CMK (cell line): ENCODE data around the gene MTURN.
"Not testable (repeated sequence)": the region's sequence is repeated elsewhere in the genome, so short reads cannot be mapped to it uniquely, and the experiment has no call there.

Experiments
- DNase-seq: peaks from one replicate; pipeline ENCODE4 v3.0.0-alpha.2; 2010; ENCODE audit warnings: low read depth

MTURN gene

DNA sequence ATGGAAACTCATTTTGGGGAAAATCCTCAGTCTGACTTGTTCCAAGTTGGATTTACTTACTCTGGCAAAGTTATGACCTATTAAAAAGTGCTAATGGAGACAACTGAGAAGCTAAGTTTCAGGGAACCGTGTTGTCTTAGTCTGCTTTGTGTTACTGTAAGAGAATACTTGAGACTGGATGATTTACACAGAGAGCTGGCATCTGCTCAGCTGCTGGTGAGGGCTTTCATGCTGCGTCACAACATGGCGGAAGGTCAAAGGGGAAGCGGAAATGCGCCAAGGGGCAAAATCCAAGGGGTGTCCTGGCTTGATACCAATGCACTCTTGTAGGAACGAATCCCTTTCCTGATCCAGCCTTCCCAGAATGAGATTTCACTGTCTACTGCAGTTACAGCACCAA, 46.4 kb downstream of the MTURN start:
- no peak for DNase-seq

DNA sequence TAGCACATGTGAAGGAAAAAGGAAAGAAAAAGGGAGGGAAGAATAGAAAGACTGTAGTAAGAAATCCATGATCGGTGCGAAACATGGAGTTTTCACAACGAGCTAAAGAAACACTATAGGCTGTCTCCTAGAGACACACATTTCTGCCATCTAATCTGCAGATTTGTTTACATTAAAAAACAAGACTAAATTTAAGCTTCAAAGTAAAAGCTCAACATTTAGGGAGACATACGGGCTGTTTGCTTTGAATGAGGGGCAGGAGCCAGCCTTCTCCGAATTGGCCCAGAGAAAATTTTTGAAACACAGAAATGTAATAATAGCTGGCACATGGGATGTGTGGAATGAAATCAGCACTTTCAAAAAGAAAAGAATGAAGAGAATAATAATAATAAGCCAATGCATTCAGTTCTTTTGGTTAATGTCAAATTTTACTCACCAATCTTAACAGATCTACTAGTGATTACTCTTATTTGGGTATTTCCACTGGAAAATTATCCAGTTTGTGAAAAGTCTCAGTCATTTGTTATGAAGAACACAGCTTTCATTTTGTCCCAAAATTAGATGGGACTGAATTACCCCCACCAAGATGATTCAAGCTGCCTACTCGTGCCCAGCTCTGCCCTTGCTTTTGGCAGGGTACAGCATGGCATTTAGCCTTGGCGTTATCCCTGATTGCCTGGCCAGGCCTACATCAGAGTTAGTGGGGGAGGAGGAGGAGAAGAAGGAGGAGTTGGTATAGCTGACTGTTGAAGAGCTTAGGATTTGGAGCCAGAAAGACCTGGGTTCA, 47.1 kb downstream of the MTURN start:
- no peak for DNase-seq

DNA sequence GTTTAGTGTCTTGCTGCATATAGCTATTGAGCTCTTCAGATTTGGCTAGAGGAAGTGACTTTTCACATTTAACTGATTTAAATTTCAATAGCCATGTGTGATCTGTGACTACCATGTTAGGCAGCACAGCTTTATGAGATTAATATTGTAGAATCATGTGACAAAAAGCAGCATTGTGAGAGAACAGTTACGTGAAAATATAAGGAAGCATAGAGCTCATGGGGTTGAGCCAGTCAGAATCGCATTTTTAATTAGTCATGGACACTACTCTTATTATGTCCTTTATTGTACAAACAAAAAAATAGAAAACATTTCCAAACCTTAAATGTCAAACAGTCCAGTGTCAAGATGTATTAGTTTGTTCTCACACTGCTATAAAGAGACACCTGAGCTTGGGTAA, 48.0 kb downstream of the MTURN start:
- no peak for DNase-seq

DNA sequence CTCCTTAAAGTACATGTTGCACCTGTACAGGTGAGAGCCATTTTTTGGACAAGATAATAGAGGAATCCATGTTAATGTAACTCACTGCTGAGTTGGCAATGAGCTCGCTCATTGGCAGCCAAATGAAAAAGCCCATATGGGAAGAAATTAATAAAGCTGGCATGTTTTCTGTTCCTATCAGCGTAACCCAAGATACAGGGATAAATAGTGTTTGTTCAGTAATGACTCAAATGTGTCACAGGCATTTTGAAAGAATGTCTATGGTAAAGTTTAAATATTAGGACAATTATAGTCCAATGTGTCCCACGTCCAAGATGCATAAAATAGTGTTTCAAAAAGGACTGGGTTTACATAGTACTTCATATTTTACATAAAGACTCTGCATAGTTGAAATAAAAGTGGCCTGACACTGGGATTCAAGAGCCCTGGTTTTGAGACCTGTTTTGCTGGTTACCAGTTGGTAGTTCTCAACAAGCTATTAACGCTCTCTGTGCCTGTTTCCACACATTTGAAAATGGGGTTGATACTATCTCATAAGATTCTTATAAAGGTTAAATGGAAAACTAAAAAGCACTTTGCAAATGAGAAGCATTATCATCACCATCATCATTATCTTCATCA, 49.1 kb downstream of the MTURN start:
- no peak for DNase-seq

DNA sequence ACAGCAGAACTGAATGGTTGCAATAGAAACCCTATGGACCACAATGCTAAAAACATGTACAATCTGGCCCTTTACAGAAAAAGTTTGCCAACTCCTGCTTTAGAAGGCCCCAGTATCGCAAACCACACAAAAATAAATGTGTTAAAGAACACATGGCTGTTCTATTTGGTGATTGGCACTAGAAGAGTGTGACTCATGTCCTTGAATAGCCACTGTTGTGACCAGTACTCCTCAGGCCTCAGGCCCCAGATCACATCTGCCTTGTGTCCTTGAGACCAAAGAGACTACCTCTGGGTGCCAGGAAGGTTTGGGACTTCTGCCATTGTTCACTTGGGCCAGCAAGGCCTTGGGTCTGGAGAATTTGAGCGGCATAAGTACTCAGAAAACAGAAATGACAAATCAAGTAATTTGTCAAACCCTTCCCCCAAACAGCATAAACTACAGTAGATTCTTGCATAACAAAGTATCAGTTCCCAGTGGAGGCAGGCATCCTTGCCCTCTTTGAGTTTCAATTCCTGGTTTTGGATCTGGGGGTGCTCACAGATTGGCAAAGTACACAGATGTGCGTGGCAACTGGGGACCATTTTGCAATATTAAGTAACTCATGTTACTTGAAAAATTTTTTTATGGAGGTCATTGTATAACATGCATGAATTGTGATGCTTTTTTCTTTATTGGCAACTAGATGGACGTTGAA, 50.2 kb downstream of the MTURN start:
- DNase-seq: no peak

DNA sequence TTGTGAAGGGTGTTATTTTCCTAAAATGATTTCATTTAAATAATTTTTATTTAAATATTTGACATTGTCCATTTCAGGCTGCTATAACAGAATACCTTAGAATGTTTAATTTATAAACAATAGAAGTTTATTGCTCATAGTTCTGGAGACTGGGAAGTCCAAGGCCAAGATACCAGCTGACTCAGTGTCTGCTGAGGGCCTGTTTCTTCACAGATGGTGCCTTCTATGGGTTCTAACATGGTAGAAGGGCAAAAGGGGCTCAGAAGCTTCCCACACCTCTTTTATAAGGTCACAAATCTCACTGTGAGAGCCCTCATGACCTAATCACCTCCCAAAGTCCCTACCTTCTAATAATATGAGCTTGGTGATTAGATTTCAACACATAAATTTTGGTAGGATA, 50.7 kb downstream of the MTURN start:
- no peak for DNase-seq

DNA sequence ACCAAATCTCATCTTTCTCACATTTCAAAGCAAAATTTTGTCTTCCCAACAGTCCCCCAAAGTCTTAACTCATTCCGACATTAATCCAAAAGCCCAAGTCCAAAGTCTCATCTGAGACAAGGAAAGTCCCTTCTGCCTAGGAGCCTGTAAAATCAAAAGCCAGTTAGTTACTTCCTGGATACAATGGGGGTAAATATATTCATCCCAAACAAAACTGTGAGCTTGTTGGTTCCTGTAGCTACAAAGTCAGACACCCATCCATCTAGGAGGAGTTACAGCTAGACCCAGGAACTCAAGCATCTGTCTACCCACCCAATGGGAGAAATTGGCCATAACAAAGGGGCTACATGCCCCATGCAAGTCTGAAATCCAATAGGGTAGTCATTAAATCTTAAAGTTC, 51.9 kb downstream of the MTURN start:
- DNase-seq: no peak

DNA sequence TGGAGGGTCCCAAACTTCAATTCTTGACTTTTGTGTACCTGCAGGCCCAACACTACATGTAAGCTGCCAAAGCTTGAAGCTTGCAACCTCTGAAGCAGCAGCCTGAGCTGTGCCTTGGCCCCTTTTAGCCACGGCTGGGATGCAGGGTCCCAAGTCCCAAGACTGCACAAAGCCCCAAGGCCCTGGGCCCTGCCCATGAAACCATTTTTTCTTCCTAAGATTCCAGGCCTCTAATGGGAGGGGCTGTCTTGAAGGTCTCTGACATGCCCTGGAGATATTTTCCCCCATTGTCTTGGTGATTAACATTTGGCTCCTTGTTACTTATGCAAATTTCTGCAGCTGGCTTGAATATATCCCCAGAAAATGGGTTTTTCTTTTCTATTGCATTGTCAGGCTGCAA, 52.7 kb downstream of the MTURN start:
- DNase-seq: no peak

DNA sequence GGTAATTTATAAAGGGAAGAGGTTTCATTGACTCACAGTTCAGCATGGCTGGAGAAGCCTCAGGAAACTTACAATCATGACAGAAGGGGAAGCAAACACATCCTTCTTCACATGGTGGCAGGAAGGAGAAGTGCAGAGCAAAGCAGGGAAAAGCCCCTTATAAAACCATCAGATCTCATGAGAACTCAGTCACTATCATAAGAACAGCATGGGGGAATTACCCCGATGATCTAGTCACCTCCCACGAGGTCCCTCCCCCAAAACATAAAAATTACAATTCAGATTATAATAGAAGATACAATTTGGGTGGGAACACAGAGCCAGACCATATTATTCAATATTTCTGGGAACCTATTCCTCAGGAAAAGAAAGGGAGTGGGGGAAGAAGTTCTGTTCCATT, 53.6 kb downstream of the MTURN start:
- DNase-seq: not testable (repeated sequence)

DNA sequence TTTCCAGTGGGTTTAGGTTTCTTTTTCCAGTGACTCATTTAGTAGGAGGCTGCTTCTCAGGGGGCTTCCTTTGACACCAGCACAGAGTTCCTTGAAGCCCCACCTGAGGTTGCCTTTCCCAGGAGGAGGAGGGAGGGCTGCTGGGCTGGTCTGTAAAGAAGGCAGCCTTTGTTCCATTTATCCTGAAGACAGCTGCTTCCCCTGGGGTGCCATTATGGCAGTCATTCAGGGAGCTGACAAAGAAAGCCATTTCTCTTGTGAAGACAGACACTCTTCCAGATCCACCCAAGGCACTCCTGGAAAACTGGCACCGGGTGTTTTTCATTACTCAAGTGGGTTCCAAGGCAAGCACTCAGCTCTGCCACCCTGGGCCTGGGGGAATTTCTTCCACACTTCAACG, 54.0 kb downstream of the MTURN start:
- DNase-seq: no peak

DNA sequence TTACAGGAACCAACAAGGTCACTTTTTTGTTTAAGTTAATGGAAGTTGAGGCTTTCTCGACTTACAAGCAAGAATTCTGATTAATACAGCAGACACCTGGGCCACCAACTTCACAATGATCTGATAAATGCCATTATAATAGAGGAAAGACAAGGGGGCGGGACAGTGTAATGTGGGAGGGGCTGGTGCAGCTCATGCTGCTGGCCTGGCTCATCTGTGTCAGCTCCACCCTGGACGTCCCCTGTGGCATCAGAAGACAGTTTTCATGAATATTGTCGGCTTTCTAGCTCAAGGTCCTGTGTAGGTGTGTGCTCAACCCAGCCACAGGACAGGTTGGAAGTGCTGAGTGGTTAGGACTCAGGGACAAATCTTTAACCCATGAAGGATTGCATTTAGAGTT, 57.0 kb downstream of the MTURN start:
- DNase-seq: no peak

DNA sequence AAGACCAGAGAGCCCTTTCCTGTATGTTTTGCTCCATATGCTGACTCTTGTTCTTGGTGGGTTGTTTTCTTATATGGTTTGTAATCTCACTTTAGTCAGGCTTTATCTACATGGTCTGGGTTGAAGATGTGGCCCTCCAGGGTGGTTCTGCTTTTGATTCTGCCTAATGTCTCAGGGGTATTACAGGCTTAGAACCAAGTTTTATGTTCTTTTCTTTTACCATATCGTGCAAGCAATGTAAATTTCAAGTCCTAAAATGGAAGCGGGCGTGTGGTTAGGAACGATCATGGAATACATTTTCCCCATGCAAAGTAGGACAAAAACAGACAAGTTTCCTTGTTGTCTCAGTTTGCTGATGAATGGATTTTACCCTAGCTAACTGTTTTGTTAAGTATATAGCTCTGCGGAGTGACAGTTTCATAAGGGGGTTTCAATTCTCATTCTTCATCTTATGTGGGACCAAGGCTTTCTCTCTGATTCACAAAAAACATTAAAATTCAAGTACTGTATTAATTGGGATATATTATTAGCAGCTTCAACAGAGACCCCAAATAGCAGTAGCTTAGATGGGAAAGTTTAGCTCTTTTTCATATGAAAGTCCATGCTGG, 58.7 kb downstream of the MTURN start:
- DNase-seq: no peak

DNA sequence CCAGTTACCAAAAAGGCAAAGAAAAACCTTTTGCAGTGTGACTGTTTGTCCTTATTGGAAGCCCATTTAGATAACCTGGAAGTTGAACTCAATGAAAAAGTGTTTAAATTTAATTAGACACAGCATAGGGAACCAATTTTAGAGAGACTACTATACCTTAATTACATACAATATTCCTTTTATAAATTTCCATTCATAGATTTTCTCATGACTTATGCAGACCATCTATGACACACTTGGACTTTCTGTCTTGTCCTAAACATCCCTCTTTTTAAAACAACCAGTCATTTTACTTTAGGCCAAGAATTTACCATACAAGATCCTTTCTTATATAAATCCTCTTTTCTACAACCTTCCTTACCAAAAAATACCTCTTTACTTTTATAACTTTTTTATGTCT, 61.6 kb downstream of the MTURN start:
- no peak for DNase-seq

DNA sequence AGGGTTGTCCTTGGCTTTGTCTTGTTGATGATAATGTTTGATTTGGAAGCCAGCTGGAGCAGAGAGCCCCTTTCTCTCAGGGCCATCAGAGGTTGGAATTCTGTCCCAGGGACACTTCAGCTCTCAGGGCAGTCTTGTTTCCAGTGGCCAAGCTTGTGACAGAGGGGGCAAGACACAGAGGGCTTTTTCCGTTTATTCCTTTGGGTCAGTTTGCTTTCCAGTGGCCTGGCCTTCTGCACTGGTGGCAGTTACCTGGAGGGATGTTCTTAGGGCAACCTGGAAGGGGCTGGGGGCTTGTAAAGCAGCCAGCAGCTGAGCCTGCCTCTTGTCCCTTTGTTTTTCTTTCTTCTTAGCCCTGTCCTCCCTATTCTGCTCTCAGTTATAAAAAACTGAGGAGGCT, 62.7 kb downstream of the MTURN start:
- no peak for DNase-seq

DNA sequence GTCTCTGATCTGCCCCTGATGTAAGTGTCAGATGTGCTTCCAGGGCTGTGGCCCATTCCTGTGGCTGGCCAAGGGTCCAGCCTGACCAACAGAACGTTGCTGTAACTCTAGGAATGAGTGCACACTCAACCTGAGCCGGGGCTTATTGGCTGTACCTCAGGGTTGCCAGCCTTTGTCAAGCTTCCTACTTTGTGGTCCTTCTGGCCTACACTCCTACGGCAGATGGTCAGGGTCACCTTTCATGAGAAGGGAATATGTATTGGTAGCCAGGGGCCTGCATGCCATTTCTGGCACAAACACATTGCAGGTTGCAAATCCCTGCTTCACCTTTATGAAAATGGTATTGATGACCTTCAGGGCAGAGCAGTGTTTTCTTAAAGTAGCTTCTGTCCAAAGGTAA, 64.5 kb downstream of the MTURN start:
- DNase-seq: no peak

DNA sequence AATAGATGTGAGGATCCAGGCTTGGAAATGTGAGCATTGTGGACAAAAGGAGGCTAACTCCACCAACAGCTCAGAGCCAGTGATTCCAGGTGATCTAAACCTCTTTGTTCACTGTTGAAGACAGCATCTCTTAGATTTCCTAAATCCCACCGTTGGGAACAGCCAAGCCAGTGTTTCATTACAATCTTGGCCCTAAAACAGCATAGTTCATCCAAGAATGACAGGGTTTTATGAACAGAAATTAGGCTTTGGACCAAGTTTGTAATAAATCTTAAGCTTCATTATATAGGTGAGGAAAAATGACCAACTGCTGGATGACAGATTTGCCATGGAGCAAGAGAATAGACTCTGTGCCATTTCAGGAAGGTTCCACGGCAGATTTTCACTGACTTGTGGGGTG, 65.8 kb downstream of the MTURN start:
- no peak for DNase-seq

DNA sequence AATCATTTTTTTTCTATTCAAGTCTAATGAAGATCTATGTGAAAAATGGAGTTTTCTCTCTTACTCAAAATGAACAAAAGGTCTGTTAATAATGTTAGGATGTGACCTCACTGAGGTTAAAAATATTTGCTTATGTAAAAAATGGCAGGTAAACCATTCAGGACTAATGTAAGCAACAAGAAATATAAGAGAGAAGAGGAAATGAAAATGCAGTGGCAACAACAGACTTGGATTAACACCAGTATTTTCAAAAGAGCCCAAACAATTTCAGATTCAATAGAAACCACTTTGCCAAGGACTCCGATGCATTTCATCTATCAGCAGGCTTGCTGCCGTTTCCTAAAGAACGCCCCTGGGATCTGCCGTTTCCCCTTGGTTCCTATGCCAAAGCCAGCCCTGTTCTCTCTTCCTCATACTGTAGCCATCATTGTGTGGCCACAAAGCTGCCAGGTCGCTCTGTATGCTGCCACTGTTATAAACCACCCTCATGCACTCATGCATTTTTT, 66.4 kb downstream of the MTURN start:
- DNase-seq: no peak

DNA sequence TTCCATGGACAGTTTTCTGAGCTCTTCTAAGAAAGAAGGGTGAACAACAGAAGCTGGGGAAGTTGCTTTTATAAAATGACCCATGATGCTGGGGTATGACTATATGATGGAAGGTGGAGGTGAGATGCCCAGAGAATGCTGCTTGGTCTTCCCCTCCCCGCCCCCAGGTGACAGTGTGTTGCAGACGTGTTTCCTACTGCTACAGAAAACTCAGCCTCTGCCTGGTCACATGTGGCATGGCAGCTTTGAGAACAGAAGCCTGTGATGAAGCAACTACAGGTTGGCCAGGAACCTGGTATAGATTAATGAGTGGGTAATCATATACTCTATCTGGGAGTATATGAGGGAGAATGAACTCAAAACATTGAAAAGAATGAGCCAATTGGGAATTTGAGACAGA, 67.1 kb downstream of the MTURN start:
- DNase-seq: no peak

DNA sequence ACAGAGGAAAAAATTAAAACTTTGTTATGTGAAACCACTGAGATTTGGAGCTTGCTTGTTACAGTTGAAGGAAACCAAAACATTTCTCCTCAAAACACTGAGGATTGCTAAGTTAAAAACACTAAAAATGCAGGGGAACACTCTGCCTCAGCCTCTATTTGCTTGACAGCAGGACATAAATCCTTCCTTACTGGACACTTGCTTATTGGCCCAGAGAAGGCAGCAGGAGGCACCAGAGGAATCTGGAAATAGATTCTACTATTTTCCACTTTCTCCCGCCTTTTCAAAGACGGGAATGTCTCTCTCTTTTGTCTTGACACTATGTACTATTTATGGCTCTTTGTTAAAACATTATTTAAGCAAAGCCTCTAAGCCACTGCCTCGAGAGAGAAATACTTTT, 67.9 kb downstream of the MTURN start:
- DNase-seq: no peak

DNA sequence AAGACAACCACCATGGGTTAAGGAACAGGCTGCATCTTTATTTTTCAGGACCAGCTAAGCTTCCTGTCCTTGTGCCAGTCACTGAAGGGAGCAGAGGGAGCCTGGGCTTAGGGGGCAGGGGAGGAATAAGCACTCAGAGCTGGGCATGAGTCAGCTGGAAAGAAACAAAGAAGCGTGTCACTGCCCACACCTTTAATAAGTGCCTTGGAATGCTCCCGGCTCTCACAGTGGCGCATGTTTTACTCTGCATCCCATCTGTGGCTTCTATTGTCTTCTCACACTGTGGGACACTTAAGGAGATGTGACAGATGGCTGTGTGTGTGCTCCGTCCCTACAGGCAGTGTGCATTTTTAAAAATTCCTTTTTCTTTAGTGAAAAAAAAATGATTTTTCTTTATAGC, 71.7 kb downstream of the MTURN start:
- DNase-seq: no peak

DNA sequence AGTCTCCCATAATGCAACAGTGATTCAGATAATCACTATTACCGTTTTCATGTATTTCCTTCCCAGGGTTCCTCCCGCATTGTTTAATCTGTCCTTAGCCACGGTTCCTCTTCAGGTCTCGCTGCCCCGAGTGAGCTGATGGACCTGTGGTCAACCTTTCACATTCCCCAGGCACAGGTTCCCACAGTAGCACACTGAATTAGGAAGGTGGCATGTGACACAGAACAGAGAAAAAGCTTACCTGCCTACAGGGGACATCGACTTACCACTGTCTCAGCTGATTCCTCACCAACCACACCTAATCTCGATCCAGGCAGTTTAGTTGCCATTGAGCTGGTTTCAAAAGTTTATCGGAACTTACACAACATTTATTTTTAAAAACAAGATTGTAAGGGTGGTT, 72.2 kb downstream of the MTURN start:
- no peak for DNase-seq

DNA sequence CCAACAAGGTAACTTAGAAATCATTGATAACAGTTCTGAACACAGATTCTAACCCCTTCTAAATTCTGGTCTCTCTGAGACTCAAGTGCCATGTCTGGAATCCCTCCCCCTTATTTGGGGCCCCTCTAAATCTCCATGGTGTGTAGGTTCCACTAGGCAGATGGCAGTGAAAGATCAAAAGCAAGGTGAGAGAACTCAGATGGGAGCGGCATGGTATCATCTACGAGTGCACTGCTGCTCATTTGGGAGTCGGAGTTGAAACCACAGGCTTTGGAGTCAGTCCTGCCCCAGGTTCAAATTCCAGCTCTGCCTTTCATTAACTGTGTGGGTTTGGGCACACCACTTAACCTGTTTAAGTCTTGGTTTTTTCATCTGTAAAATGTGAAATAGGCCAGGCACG, 72.6 kb downstream of the MTURN start:
- no peak for DNase-seq

DNA sequence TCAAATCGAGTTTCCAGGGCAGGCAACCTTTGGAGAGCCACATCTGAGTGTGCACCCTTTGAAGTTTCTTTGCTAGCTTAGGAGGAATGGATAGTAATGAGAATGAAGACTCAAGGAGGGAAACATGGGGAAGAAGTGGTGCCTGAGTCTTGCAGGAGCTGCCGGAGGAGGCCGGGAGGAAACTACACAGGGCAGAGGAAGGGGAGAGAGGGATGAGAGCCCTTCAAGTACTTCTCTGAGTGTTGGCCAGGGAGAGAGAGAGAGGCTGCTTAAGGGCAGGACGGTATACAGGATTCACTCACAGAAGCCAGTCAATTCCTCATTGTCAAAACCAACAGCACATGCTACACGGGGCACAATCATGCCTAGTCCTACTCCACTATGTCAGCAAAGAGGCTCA, 75.2 kb downstream of the MTURN start:
- DNase-seq: no peak
